ENCODE measurements around the gene RNU6-9.

DNA sequence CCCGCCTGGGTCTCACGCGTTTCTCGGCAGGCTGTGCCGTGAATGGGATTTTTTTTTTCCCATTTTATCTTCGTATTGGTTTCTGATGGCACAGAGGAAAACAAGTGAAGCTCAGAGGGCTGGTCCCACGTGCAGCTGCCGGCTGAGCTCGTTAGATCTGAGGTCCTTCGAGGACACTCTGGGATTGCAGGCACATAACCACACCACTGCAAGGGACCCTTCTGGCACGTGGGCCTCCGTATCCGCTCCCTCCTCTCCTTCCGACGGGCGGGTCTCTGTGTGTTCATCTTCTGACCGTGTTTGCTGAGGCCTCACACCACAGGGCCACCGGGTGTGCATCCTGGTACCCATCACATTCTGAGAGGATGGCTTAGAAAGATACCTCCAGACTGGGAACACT is 17.2 kb upstream of the RNU6-9 start:
- TF ChIP-seq, protein P1, sequence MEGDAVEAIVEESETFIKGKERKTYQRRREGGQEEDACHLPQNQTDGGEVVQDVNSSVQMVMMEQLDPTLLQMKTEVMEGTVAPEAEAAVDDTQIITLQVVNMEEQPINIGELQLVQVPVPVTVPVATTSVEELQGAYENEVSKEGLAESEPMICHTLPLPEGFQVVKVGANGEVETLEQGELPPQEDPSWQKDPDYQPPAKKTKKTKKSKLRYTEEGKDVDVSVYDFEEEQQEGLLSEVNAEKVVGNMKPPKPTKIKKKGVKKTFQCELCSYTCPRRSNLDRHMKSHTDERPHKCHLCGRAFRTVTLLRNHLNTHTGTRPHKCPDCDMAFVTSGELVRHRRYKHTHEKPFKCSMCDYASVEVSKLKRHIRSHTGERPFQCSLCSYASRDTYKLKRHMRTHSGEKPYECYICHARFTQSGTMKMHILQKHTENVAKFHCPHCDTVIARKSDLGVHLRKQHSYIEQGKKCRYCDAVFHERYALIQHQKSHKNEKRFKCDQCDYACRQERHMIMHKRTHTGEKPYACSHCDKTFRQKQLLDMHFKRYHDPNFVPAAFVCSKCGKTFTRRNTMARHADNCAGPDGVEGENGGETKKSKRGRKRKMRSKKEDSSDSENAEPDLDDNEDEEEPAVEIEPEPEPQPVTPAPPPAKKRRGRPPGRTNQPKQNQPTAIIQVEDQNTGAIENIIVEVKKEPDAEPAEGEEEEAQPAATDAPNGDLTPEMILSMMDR (IDR thresholded peaks at IDR 0.05), result no peak
- no peak for TF ChIP-seq EZH2 (IDR thresholded peaks at IDR 0.05; ENCODE audit: borderline replicate concordance, insufficient read depth, low read depth, low read length, poor library complexity, severe bottlenecking)

All from B cell (primary cell).